LNCAP (cell line): ENCODE measurements around the gene UBTF.

ENCODE experiments used
- CTCF ChIP-seq: fragments of 450-650 bp; IDR thresholded peaks from 2 replicates; pipeline ENCODE4 v1.5.1; 2017; ENCODE audit warnings: mild to moderate bottlenecking

UBTF gene

GRCh38 chr17:44202756-44203155 lies 16.7 kb downstream of the UBTF start:
- TF ChIP-seq CTCF: no peak

DNA sequence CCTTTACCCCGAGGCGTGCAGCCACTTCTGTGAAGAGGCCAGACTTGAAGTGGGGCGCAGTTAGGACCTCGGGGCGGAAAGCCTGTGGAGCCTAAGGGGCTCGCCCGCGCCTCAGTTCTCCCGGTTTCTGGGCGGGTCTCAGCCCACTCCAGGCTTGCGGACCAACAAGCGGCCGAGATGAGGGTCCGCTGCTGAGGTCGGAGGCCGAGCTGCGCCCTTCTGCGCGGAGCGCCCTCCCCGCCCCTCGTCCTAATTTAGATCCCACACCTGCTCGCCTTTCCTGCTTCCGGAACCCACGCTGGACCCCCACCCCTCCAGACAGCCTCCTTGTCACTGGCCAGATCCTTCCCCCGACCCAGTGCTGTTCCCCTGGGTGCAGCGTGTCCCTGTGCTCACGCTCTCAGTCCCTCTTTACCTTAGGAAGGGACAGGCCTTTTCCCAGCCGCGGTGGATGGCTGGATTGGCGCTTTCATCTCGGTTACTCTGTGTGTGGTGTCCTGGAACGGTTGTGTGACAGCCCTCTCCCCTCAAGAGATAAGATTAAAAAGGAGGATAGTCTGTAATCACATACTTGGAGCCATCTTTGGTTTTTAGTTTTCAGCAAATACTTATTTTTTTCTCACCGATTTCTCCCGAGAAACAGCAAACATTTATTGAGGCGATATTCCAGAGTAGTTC lies 18.9 kb downstream of the UBTF start:
- TF ChIP-seq CTCF: no peak

GRCh38 chr17:44199553-44200477 lies 19.7 kb downstream of the UBTF start, which contains the start of gene ATXN7L3:
Gene ATXN7L3 (minus strand): TSS chr17:44199884. CDS start chr17:44198070, 1,814 bp downstream.
- no peak for TF ChIP-seq CTCF

DNA sequence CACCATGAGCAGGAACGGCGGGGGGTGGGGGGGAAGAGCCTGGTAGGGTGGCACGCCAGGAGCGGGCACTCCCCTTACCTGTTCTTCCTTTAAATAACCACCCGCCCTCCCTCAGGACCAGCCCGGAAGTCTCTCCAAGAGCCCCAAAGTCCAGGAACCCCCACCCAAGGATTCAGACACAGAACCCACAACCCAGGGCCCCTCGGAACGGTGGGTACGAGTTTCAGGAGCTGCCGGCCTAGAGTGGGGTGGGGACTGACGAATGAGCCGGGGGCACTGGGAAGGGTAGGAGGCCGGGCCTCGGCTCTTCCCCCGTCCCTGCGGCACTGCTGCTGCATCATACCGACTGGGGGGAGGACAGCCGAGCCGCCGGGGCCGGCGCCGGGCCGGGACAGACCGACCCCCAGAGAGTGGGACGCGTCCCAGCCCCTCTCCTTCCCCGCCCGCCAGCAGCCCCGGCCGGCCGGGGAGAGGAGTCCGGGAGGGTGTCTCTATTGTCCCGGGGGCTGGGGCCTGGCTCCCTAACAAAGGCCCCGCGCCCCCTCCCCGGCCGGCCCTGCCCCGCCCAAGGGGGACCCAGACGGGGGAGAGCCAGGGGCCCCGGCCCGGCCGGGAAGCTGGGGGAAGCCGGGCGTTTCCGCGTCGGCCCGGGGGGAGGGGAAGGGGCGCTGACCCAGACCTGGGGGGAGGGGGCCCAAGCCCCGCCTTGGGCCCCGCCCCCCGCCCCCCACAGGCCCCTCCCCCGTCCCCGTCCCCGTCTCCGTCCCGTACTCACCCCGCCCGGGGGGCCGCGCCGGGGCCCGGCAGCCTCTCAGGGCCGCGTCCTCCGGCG lies 20.5 kb downstream of the UBTF start:
- TF ChIP-seq CTCF: no peak

DNA sequence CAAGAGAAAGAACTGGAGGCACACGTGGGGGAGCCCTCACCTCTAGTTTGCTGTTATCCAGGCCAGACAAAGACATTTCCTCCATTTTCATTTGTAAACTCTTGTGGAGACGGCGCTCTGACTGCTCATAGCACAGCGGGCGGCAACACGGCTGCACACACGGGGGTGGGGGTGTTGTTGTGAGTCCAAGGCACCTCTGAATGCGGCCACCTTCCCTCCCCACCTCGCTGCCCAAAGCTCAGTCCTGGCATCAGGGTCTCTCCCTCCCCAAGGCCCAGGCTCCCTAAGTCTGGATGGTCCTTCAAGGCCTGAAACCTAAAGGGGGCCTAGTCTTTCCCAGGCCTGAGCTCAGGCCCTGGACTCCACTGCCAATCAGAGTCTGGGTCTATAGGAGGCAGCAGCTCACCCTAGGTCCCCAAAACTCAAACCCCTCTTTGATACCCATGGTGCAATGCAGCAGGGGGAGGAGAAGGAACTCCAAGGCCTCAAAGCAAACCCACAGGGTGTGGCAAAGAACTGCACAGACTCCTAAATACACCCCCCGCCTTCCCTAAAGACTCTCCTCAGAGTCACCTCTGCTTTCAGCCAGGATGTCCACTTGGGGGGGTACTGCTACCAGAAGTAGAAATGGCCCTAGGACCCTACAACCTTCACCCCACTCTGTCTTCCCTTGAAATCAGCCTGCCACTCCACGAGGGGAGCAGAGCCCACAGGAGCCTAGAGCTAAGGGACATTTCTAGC lies 21.3 kb downstream of the UBTF start:
- no peak for TF ChIP-seq CTCF

- no peak for TF ChIP-seq CTCF
These were observed 22.4 kb downstream of the UBTF start for GRCh38 chr17:44197107-44197506.
